Keratinocyte (primary cell): Measurements from ENCODE around the gene AEBP1. TPM values are rescaled to one million over a fixed set of nuclear protein-coding genes. Genes with fewer than 3 reads are reported as not detected.

ENCODE experiments used
- DNase-seq: peaks from one replicate; pipeline ENCODE4 v3.0.0-alpha.2; 2011; ENCODE audit warnings: low read depth, missing footprints, low spot score
- FAIRE-seq: peaks from 2 replicates; lab custom pipeline; 2011; peaks lifted over from hg19 to GRCh38; lab: Jason Lieb, UNC
- H2AFZ ChIP-seq: 2 replicates; pipeline ENCODE4 v1.6.0; 2012; ENCODE audit warnings: low read length, control low read depth, inconsistent platforms; ENCODE audit not compliant: control insufficient read depth
- H3K27ac ChIP-seq: 2 replicates; pipeline ENCODE4 v1.5.1; 2011; ENCODE audit warnings: low read length; ENCODE audit not compliant: control insufficient read depth, insufficient read depth
- H3K27me3 ChIP-seq: 3 replicates; pipeline ENCODE4 v1.6.0; 2011; ENCODE audit warnings: low read length; ENCODE audit not compliant: control insufficient read depth, insufficient read depth; ENCODE audit errors: extremely low read depth
- H3K36me3 ChIP-seq, 2 experiments: 2 replicates in 1 of 2; 3 replicates in 1 of 2; pipeline ENCODE4 v1.5.1; 2011; ENCODE audit warnings: low read length in 2 of 2, mild to moderate bottlenecking in 1 of 2; ENCODE audit not compliant: control insufficient read depth in 2 of 2, insufficient read depth in 2 of 2; ENCODE audit errors: extremely low read depth in 1 of 2
- H3K4me1 ChIP-seq: 3 replicates; pipeline ENCODE4 v1.5.1; 2011; ENCODE audit warnings: low read length; ENCODE audit not compliant: control insufficient read depth, insufficient read depth; ENCODE audit errors: extremely low read depth
- H3K4me2 ChIP-seq: 3 replicates; pipeline ENCODE4 v1.6.0; 2011; ENCODE audit warnings: low read depth, low read length; ENCODE audit not compliant: control insufficient read depth, insufficient read depth; ENCODE audit errors: extremely low read depth
- H3K4me3 ChIP-seq, 3 experiments: fragments of 200-600 bp in 1 of 3; sonication (generic) in 1 of 3; 2 replicates in 2 of 3; 3 replicates in 1 of 3; pipeline ENCODE4 v1.5.1; 2011 to 2016; ENCODE audit warnings: low read length in 3 of 3, mild to moderate bottlenecking in 3 of 3, control low read depth in 2 of 3, inconsistent platforms in 1 of 3, low read depth in 1 of 3, mixed read lengths in 1 of 3, mixed run types in 1 of 3, moderate library complexity in 1 of 3; ENCODE audit not compliant: control insufficient read depth in 2 of 3, insufficient read depth in 2 of 3; ENCODE audit errors: extremely low read depth in 1 of 3
- H3K79me2 ChIP-seq: 2 replicates; pipeline ENCODE4 v1.6.0; 2012; ENCODE audit warnings: low read length; ENCODE audit not compliant: control insufficient read depth, insufficient read depth
- H3K9ac ChIP-seq: 3 replicates; pipeline ENCODE4 v1.6.0; 2011; ENCODE audit warnings: low read length; ENCODE audit not compliant: control insufficient read depth, insufficient read depth; ENCODE audit errors: extremely low read depth
- H3K9me1 ChIP-seq: 3 replicates; pipeline ENCODE4 v1.6.0; 2011; ENCODE audit warnings: low read length; ENCODE audit not compliant: control insufficient read depth, insufficient read depth; ENCODE audit errors: extremely low read depth
- H3K9me3 ChIP-seq: 2 replicates; pipeline ENCODE4 v1.5.1; 2012; ENCODE audit warnings: low read depth, low read length; ENCODE audit not compliant: control insufficient read depth
- H4K20me1 ChIP-seq: 3 replicates; pipeline ENCODE4 v1.6.0; 2011; ENCODE audit warnings: low read length; ENCODE audit not compliant: control insufficient read depth, insufficient read depth; ENCODE audit errors: extremely low read depth
- EZH2 ChIP-seq: IDR thresholded peaks from one replicate; pipeline ENCODE4 v1.6.1; 2012; ENCODE audit warnings: inconsistent platforms, mild to moderate bottlenecking, low read length, moderate library complexity
- dilution Hi-C: fragments of 300-500 bp; cut with MboI; formaldehyde crosslinking; loops from one replicate; pipeline ENCODE4 v1.7.0; 2020; ENCODE audit warnings: low sequenced_read_pairs; ENCODE audit not compliant: extremely low pct_ligation_motif_present
- polyA plus RNA-seq, 5 experiments: library from polyadenylated mRNA; depleted of rRNA in 3 of 5; stranded (reverse) in 3 of 5; stranded (forward) in 1 of 5; unstranded in 1 of 5; fragments of >200 nt; gene quantifications; 1 replicate in 1 of 5; 2 replicates in 3 of 5; 3 replicates in 1 of 5; pipeline versions ENCODE4 v1.2.1 to v1.2.3, GENCODE V29; 2011 to 2012; ENCODE audit warnings: missing spikeins in 2 of 5, low read depth in 1 of 5, low replicate concordance in 1 of 5
- TF ChIP-seq, protein P1 (sequence below), 3 experiments: IDR thresholded peaks in 1 of 3; conservative IDR thresholded peaks in 1 of 3; optimal IDR thresholded peaks in 1 of 3; 2 replicates in 2 of 3; 3 replicates in 1 of 3; pipeline versions ENCODE3 to v1.5.1; 2011; ENCODE audit warnings: low read length in 3 of 3, mild to moderate bottlenecking in 3 of 3, moderate library complexity in 2 of 3, control low read depth in 1 of 3, inconsistent platforms in 1 of 3; ENCODE audit not compliant: insufficient read depth in 2 of 3; ENCODE audit errors: extremely low read depth in 1 of 3

AEBP1 gene
- polyA plus RNA-seq, 1 donor (not counting 4 experiments of a cell fraction or from before 2014, with no cell fraction given), result 0.03 TPM

DNA sequence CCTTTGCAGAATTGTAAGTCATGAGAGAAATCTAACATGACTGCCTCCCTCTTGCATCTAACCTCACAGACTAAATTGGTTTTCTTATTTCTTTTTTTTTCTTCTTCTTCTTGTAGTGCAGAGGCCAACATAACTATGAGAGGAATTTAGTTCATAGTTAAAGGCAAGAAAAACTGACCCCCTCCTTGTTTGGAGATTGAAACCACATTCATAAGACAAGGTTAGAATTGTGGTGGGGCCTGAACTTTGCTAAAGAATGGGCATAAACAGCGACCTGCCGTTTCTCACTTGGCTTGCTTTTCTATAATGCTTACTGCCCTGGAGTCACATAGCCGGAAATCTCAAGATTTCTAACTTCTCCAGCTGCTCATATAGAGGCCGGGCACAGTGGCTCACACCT is 19.4 kb upstream of the AEBP1 start:
- H3K4me3 ChIP-seq, result no peak overlapping the region
- dilution Hi-C loops, result no loop called here
- no peak overlapping the region for H3K9ac ChIP-seq
- TF ChIP-seq EZH2, result no peak
- TF ChIP-seq, protein P1, sequence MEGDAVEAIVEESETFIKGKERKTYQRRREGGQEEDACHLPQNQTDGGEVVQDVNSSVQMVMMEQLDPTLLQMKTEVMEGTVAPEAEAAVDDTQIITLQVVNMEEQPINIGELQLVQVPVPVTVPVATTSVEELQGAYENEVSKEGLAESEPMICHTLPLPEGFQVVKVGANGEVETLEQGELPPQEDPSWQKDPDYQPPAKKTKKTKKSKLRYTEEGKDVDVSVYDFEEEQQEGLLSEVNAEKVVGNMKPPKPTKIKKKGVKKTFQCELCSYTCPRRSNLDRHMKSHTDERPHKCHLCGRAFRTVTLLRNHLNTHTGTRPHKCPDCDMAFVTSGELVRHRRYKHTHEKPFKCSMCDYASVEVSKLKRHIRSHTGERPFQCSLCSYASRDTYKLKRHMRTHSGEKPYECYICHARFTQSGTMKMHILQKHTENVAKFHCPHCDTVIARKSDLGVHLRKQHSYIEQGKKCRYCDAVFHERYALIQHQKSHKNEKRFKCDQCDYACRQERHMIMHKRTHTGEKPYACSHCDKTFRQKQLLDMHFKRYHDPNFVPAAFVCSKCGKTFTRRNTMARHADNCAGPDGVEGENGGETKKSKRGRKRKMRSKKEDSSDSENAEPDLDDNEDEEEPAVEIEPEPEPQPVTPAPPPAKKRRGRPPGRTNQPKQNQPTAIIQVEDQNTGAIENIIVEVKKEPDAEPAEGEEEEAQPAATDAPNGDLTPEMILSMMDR (optimal IDR thresholded peaks at IDR 0.05 in 1 of 3, IDR thresholded peaks at IDR 0.05 in 1 of 3, conservative IDR thresholded peaks at IDR 0.05 in 1 of 3; ENCODE audit: extremely low read depth in 1 of 3, insufficient read depth in 2 of 3, low read length in 3 of 3), result no peak
- no peak for DNase-seq
- no peaks in the 10 kb centered on the region for H3K9me3 ChIP-seq
- peaks cover 0 to 4% of the 10 kb centered on the region in 2 experiments for H3K36me3 ChIP-seq
- no peak overlapping the region for H2AFZ ChIP-seq
- no peaks in the 10 kb centered on the region for H4K20me1 ChIP-seq
- no peaks in the 10 kb centered on the region for H3K27me3 ChIP-seq
- no peaks in the 10 kb centered on the region for H3K9me1 ChIP-seq
- H3K4me1 ChIP-seq, result peaks cover 11% of the 10 kb centered on the region
- H3K79me2 ChIP-seq, result no peaks in the 10 kb centered on the region
- no peak overlapping the region for H3K4me2 ChIP-seq
- no peak for FAIRE-seq
- no peak overlapping the region for H3K27ac ChIP-seq

DNA sequence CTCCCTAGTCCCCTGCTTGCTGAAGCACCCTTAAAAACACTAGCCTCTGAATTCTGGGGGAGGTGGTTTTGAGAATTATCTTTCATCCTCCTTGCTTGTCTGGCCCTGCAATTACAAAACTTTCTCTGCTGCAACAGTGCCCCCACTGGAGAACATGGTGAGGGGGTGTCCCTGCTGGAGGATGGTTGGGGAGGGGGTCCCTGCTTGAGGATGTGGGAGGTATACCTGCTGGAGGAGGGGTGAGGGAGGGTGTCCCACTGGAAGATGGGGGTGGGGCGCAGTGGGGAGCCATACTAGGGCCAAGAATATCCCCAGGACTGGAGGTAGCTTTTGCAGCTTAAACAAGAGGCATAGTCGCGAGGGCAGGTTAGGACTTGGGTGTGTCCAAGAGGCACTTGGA is 18.6 kb upstream of the AEBP1 start:
- Histone ChIP-seq H3K4me2 (no peak overlapping the region), H3K9ac (no peak overlapping the region), H3K36me3 (peaks cover 0 to 3% of the 10 kb centered on the region in 2 experiments), H4K20me1 (no peaks in the 10 kb centered on the region), H3K4me1 (peaks cover 11% of the 10 kb centered on the region), H3K79me2 (no peaks in the 10 kb centered on the region), H3K27me3 (no peaks in the 10 kb centered on the region), H3K4me3 (no peak overlapping the region), H3K27ac (no peak overlapping the region), H2AFZ (no peak overlapping the region), H3K9me1 (no peaks in the 10 kb centered on the region), H3K9me3 (no peaks in the 10 kb centered on the region)
- FAIRE-seq (no peak), DNase-seq (no peak)
- TF ChIP-seq, protein P1 (optimal IDR thresholded peaks at IDR 0.05 in 1 of 3, IDR thresholded peaks at IDR 0.05 in 1 of 3, conservative IDR thresholded peaks at IDR 0.05 in 1 of 3; ENCODE audit: extremely low read depth in 1 of 3, insufficient read depth in 2 of 3, low read length in 3 of 3), result peak in 2 of 3 experiments; percentile 20 to 42
- no peak for TF ChIP-seq EZH2
- dilution Hi-C loops, result no loop called here
